Keratinocyte (primary cell): ENCODE measurements around the gene PSG7. TPM values are rescaled to one million over a fixed set of nuclear protein-coding genes. Genes with fewer than 3 reads are reported as not detected.
"Not testable (repeated sequence)": the region's sequence is repeated elsewhere in the genome, so short reads cannot be mapped to it uniquely, and the experiment has no call there.

ENCODE experiments used
- DNase-seq: peaks from one replicate; pipeline ENCODE4 v3.0.0-alpha.2; 2011; ENCODE audit warnings: low read depth, missing footprints, low spot score
- FAIRE-seq: peaks from 2 replicates; lab custom pipeline; 2011; peaks lifted over from hg19 to GRCh38; lab: Jason Lieb, UNC
- H2AFZ ChIP-seq: 2 replicates; pipeline ENCODE4 v1.6.0; 2012; ENCODE audit warnings: low read length, control low read depth, inconsistent platforms; ENCODE audit not compliant: control insufficient read depth
- H3K27ac ChIP-seq: 2 replicates; pipeline ENCODE4 v1.5.1; 2011; ENCODE audit warnings: low read length; ENCODE audit not compliant: control insufficient read depth, insufficient read depth
- H3K27me3 ChIP-seq: 3 replicates; pipeline ENCODE4 v1.6.0; 2011; ENCODE audit warnings: low read length; ENCODE audit not compliant: control insufficient read depth, insufficient read depth; ENCODE audit errors: extremely low read depth
- H3K36me3 ChIP-seq, 2 experiments: 2 replicates in 1 of 2; 3 replicates in 1 of 2; pipeline ENCODE4 v1.5.1; 2011; ENCODE audit warnings: low read length in 2 of 2, mild to moderate bottlenecking in 1 of 2; ENCODE audit not compliant: control insufficient read depth in 2 of 2, insufficient read depth in 2 of 2; ENCODE audit errors: extremely low read depth in 1 of 2
- H3K4me1 ChIP-seq: 3 replicates; pipeline ENCODE4 v1.5.1; 2011; ENCODE audit warnings: low read length; ENCODE audit not compliant: control insufficient read depth, insufficient read depth; ENCODE audit errors: extremely low read depth
- H3K4me2 ChIP-seq: 3 replicates; pipeline ENCODE4 v1.6.0; 2011; ENCODE audit warnings: low read depth, low read length; ENCODE audit not compliant: control insufficient read depth, insufficient read depth; ENCODE audit errors: extremely low read depth
- H3K4me3 ChIP-seq, 3 experiments: fragments of 200-600 bp in 1 of 3; sonication (generic) in 1 of 3; 2 replicates in 2 of 3; 3 replicates in 1 of 3; pipeline ENCODE4 v1.5.1; 2011 to 2016; ENCODE audit warnings: low read length in 3 of 3, mild to moderate bottlenecking in 3 of 3, control low read depth in 2 of 3, inconsistent platforms in 1 of 3, low read depth in 1 of 3, mixed read lengths in 1 of 3, mixed run types in 1 of 3, moderate library complexity in 1 of 3; ENCODE audit not compliant: control insufficient read depth in 2 of 3, insufficient read depth in 2 of 3; ENCODE audit errors: extremely low read depth in 1 of 3
- H3K79me2 ChIP-seq: 2 replicates; pipeline ENCODE4 v1.6.0; 2012; ENCODE audit warnings: low read length; ENCODE audit not compliant: control insufficient read depth, insufficient read depth
- H3K9ac ChIP-seq: 3 replicates; pipeline ENCODE4 v1.6.0; 2011; ENCODE audit warnings: low read length; ENCODE audit not compliant: control insufficient read depth, insufficient read depth; ENCODE audit errors: extremely low read depth
- H3K9me1 ChIP-seq: 3 replicates; pipeline ENCODE4 v1.6.0; 2011; ENCODE audit warnings: low read length; ENCODE audit not compliant: control insufficient read depth, insufficient read depth; ENCODE audit errors: extremely low read depth
- H3K9me3 ChIP-seq: 2 replicates; pipeline ENCODE4 v1.5.1; 2012; ENCODE audit warnings: low read depth, low read length; ENCODE audit not compliant: control insufficient read depth
- H4K20me1 ChIP-seq: 3 replicates; pipeline ENCODE4 v1.6.0; 2011; ENCODE audit warnings: low read length; ENCODE audit not compliant: control insufficient read depth, insufficient read depth; ENCODE audit errors: extremely low read depth
- dilution Hi-C: fragments of 300-500 bp; cut with MboI; formaldehyde crosslinking; loops from one replicate; pipeline ENCODE4 v1.7.0; 2020; ENCODE audit warnings: low sequenced_read_pairs; ENCODE audit not compliant: extremely low pct_ligation_motif_present
- polyA plus RNA-seq, 5 experiments: library from polyadenylated mRNA; depleted of rRNA in 3 of 5; stranded (reverse) in 3 of 5; stranded (forward) in 1 of 5; unstranded in 1 of 5; fragments of >200 nt; gene quantifications; 1 replicate in 1 of 5; 2 replicates in 3 of 5; 3 replicates in 1 of 5; pipeline versions ENCODE4 v1.2.1 to v1.2.3, GENCODE V29; 2011 to 2012; ENCODE audit warnings: missing spikeins in 2 of 5, low read depth in 1 of 5, low replicate concordance in 1 of 5

PSG7 gene
- polyA plus RNA-seq, 1 donor (not counting 4 experiments of a cell fraction or from before 2014, with no cell fraction given), result not detected

- peak; percentile 56 for FAIRE-seq
- peaks cover 28% of the 10 kb centered on the region for H3K4me1 ChIP-seq
- H3K9me1 ChIP-seq, dilution Hi-C loops, H2AFZ ChIP-seq, H3K9me3 ChIP-seq, H3K4me3 ChIP-seq, H3K27me3 ChIP-seq, H3K79me2 ChIP-seq, H3K36me3 ChIP-seq, H4K20me1 ChIP-seq, DNase-seq: not testable (repeated sequence)
- H3K9ac ChIP-seq, result peak overlapping the region; percentile 67
- H3K4me2 ChIP-seq, result peak overlapping the region; percentile 58
- H3K27ac ChIP-seq, result peak overlapping the region; percentile 89
Observed at GRCh38 chr19:42875881-42876280, 61.1 kb downstream of the PSG7 start.

GRCh38 chr19:42874901-42875813, 61.9 kb downstream of the PSG7 start:
- Histone ChIP-seq H3K4me2 (peak overlapping the region; percentile 58), H3K4me1 (peaks cover 28% of the 10 kb centered on the region), H3K9ac (peak overlapping the region; percentile 67), H3K27ac (peak overlapping the region; percentile 89)
- dilution Hi-C loops, H3K27me3 ChIP-seq, DNase-seq, H3K4me3 ChIP-seq, H3K9me3 ChIP-seq, H3K79me2 ChIP-seq, H3K9me1 ChIP-seq, H3K36me3 ChIP-seq, H4K20me1 ChIP-seq, H2AFZ ChIP-seq: not testable (repeated sequence)
- FAIRE-seq, result peak; percentile 53

- H3K4me3 ChIP-seq, H3K79me2 ChIP-seq, DNase-seq, H4K20me1 ChIP-seq, H3K36me3 ChIP-seq, H3K4me2 ChIP-seq, H3K27me3 ChIP-seq, FAIRE-seq, H3K9ac ChIP-seq, H2AFZ ChIP-seq, dilution Hi-C loops, H3K9me1 ChIP-seq, H3K9me3 ChIP-seq: not testable (repeated sequence)
- peak overlapping the region; percentile 89 for H3K27ac ChIP-seq
- peaks cover 28% of the 10 kb centered on the region for H3K4me1 ChIP-seq
Observed at GRCh38 chr19:42874136-42874535, 62.9 kb downstream of the PSG7 start.

Other genes starting within 250 kb of the PSG7 start
- gene PSG3, start 196.7 kb downstream of the PSG7 start, polyA plus RNA-seq, result not detected in 3 replicates
- gene PSG8, start 171.5 kb downstream of the PSG7 start, polyA plus RNA-seq, result not detected in 3 replicates
- 0.24 to 0.28 TPM (median 0.27 TPM) in 3 replicates for gene PSG1, start 57.5 kb downstream of the PSG7 start, polyA plus RNA-seq
- 0.40 to 0.82 TPM (median 0.45 TPM) in 3 replicates for gene PSG6, start 19.3 kb downstream of the PSG7 start, polyA plus RNA-seq
- gene PSG11, start 89.3 kb upstream of the PSG7 start, polyA plus RNA-seq, result 0.03 TPM in 1 of 3 replicates, not detected in the others
- gene PSG2, start 145.5 kb upstream of the PSG7 start, polyA plus RNA-seq, result 0.09 to 0.17 TPM (median 0.14 TPM) in 3 replicates
- 5.2 to 10.2 TPM (median 7.8 TPM) in 3 replicates for gene PSG5, start 249.3 kb upstream of the PSG7 start, polyA plus RNA-seq